HG03196 (cell line): Measurements from ENCODE around the gene MEF2A.
"Not testable (repeated sequence)": the region's sequence is repeated elsewhere in the genome, so short reads cannot be mapped to it uniquely, and the experiment has no call there.

Experiments used
- ATAC-seq: cut with Tn5 transposase; IDR thresholded peaks from one replicate; pipeline ENCODE4 v1.9.1; 2021; ENCODE audit not compliant: unreplicated experiment

Gene MEF2A

DNA sequence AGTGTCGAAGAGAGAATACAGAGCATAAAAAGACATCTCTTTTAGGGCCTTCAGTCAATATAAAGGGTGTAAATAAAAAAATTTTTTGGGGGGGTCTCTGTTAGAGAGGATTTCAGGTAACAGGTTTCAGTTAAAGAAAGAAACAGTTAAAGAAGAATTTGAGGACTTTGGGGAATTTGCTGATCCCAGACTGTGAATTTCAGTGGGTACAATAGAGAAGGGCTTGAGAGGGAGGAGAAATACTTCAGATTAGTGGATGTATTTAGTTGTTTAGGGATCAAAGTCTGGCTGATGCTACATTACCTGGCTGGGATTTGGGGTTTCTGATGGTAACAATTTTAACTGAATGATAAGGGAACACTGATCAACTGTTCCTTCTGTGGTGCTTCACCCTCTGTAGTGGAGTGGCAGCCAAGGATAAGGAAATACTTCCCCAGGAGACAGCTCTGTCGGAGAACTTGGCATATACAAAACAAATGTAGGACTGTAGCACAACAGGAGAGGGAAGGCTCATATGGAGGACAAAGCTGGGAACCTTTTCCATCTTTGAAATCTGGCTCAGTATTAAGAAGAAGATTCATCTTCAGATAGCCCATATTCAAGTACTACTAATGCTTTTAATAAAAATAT, 79.2 kb downstream of the MEF2A start:
- ATAC-seq = no peak

DNA sequence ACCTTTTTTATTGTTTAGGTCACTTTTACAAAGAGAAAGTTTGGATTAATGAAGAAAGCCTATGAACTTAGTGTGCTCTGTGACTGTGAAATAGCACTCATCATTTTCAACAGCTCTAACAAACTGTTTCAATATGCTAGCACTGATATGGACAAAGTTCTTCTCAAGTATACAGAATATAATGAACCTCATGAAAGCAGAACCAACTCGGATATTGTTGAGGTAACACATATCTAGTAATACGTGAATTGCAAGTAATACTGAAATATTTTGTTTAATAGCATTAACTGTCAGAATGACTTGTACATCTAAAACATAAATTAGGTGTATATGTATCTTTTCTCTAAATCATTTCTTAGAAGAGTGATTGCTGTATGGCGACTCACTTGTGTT, 79.8 kb downstream of the MEF2A start:
- ATAC-seq = no peak

- no peak for ATAC-seq
These were observed 80.2 kb downstream of the MEF2A start for GRCh38 chr15:99645951-99646350.

DNA sequence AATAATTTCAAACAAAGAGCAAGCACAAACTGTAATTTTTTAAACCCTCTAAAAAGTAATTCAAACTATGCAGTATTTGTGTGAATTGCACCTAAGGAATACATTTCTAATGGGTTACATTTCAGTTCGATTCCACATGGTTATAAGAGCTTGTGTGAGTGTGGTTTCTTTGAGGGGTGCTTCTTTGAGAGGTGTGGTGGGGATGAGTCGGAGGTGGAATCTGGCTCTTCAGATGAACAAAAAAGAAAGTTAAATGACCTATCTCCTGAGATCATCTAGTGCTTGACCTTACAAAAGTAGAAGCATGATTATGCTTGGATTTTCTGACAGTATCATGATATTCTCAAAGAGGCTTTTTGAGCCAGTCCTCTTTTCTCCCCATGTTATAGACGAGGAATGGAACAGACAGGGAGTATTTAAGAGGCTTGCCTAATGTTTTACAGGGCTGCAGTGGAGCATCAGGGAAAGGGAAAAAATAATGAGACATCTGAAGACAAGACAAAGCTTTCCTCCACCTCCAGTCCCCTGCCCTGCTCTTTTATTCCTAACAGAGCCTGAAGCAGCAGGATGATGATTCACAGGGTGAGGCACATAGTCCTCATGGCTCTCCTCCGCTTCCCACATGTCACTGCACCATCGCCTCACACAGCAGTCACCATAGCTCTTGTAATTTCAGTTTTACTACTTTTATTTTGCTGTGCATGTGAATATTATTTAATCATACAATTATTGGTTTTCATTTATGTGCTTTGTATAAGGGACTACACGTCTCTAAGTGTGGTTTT, 85.4 kb downstream of the MEF2A start:
- ATAC-seq = no peak

DNA sequence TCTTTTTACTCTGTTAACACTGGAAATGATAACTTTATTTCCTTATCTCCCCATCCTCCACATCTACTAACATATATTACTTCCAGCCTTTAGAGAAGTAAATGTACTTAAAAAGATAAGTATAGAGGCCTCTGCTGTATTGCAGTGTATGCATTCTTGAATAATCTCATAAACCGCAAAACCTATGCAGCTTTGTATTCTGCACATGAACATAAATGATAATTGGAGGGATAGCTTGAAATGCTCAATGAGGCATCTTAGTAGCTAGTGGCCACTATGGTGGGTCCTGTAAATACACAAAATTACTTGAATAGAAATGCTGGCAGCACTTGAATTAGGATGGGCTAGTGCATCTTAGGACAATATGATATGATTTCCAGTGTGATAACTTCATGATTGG, 90.4 kb downstream of the MEF2A start:
- ATAC-seq = no peak

DNA sequence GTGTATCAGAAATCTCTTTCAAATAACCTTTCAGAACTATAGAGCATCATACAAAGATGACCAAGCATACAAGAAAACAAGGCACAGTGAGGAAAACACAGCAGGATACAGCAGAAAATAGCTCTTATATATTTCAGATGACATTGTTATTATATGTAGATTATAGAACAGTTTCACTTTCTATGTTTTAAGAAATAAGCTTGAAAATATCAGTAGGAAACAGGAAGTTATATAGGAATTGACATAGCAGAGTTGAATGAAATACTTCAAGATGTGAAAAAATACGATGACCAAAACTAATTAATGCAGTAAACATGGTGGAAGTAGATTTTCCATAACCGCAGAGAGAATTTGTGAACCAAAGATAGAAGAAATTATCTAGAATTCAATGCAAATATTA, 92.2 kb downstream of the MEF2A start:
- ATAC-seq = no peak

- ATAC-seq = no peak
These were observed 97.1 kb downstream of the MEF2A start for GRCh38 chr15:99662903-99663302.

DNA sequence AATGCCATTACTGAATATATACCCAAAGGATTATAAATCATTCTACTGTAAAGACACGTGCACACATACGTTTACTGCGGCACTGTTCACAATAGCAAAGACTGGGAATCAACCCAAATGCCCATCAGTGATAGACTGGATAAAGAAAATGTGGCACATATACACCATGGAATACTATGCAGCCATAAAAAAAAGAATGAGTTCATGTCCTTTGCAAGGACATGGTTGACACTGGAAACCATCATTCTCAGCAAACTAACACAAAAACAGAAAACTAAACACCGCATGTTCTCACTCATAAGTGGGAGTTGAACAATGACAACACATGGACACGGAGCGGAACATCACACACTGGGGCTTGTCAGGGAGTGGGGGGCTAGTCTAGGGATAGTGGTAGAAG, 100.3 kb downstream of the MEF2A start:
- ATAC-seq = not testable (repeated sequence)

GRCh38 chr15:99668533-99669182, 102.9 kb downstream of the MEF2A start:
- ATAC-seq = no peak

DNA sequence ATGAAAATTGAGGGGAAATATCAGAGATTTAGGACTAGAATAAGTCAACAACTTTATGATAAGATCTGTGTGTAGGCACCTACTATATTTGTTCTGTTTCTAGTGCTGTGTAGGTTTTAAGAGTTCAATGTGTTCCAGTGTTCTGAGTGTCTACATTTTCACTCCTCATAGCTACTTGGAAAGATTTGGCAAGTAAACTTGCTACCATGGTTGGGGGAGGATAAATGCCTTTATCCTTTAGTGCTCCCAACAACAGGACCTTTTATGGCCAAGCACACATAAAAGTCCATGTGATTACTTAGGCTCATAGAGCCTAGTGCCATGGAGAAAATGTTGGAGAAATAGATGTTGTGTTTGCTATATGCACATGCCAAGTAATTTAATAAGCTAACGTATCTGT, 103.5 kb downstream of the MEF2A start:
- ATAC-seq = no peak

DNA sequence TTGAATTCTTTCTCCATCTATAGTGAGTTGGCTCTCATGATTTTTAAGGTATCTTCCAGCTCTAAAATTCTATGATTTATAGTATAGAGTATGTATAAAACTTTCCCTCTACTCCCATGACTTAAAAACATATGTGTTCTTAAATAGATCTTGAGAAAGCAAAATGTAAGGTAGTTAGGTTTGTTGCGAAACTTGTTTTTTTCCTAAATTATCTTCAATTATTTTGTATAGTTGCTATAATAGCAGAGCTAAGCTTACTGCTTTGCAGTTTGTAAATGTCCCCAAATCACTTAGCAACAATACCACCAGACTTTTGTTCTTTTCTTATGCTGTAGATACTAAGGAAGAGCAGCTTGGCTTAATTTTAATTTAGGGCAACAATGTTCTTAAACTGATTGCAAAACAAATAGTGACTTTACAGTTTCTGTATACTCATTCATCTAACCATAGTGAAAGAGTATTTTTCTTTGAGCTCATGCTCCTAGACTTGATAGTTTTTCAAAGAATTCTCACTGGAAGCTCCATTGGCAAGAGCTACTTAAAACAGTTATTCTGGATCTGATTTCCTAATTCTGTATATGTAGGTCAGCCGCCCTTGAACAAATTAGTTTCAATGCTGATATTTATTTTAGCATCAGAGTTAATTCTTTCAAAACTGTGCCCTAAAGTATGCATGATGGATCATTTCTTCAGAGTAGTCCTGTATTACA, 106.3 kb downstream of the MEF2A start:
- ATAC-seq = no peak

GRCh38 chr15:99673111-99673510, 107.3 kb downstream of the MEF2A start:
- ATAC-seq = no peak

GRCh38 chr15:99674279-99674678, 108.5 kb downstream of the MEF2A start:
- ATAC-seq = no peak

DNA sequence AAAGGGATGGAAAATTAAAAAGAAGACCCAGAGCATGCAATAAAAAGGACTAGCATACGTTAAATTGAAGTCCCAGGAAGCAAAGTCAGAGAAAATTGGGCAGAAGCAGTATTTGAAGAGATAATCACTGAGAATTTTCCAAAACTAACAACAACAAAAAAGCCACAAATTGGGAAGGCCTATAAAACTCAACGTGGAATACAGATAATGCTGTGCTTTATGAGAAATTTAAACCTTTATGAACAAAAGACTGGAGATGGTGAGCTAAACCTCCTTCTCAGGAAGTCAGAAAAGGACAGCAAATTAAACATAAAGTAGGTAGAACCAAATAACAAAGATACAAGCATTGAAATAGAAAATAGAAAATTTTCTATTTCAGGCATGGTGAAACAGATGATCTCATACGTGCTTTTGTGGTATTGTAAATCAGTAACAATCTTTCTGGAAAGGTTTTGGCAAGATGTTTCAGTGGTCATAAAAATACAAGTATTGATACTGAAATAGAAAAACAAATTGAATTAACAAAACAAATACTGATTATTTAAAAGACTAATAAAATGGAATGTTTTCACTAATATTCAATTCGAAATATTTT, 111.9 kb downstream of the MEF2A start:
- ATAC-seq = peak; percentile 83

- no peak for ATAC-seq
These were observed 114.5 kb downstream of the MEF2A start for GRCh38 chr15:99680276-99680675.

DNA sequence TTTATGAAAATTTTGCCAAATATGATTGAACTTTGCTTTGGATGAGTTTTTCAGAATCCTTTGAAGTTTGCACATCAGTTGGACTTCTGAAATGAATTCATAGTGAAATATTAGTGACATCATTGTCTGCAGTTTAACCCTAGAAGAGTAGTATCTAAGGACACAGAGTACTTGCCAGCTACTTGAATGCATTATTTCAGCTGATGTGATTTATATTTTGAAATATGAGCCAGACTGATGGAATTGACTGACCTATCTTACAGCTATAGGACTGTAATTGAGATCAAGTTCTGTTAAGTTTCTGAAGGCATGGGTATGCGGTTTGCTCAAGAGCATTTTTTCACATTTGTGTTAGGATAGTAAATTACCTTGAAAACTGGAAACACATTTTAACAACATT, 116.2 kb downstream of the MEF2A start:
- ATAC-seq = no peak

DNA sequence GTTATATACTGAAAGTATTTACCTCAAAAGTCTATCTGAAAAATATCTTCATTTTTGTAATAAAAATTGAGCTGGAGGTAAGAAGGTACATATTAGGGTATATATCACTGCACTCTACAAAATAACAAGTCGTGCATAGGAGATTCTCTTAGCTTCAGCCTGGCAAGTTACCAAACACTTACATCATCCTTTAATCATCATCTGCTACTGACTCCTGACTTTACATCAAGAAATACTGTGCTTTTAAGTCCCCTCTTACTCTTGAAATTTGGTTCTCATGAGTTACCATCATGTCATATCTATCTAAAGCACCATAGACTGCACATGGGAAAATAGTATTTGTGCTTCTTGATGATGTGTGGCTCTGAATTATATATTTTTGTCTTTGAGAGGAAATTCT, 116.7 kb downstream of the MEF2A start:
- ATAC-seq = no peak

DNA sequence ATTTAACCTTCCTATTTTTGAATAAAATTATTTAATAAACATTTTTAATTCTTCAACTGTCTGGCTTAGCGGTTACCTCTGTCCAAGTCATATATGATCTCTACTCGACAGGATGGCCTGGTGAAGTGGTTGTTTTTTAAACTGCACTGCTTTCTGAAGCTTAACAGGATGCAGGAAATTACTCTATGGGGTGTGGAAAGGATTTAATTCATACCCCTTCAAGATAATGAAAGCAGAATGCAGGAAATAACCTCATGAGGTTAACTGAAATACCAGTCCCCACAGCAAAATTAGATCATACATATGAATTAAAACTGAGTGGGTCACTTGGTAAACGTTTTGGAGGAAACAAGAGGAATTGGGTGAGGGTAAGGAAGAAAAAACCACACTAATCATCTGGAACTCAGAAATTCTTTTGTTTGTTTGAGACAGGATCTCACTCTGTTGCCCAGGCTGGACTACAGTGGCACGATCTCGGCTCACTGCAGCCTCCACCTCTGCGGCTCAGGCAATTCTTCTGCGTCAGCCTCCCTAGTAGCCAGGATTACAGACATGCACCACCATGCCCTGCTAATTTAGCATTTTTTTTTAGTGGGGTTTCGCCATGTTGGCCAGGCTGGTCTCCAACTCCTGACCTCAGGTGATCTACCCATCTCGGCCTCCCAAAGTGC, 117.4 kb downstream of the MEF2A start:
- ATAC-seq = peak; percentile 53

DNA sequence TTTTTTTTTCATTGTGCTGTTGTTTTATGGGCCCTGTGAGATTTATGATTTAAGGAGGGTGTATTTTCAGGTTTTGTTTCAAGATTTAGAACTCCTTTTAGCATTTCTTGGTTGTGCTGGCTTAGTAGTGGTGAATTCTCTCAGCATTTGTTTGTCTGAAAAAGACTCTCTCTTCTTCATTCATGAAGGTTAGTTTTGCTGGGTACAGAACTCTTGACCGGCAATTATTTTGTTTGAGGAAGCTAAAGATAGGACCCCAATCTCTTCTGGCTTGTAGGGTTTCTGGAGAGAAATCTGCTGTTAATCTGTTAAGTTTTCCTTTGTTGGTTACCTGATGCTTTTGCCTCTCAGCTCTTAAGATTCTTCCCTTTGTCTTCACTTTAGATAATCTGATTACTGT, 120.5 kb downstream of the MEF2A start:
- ATAC-seq = no peak

DNA sequence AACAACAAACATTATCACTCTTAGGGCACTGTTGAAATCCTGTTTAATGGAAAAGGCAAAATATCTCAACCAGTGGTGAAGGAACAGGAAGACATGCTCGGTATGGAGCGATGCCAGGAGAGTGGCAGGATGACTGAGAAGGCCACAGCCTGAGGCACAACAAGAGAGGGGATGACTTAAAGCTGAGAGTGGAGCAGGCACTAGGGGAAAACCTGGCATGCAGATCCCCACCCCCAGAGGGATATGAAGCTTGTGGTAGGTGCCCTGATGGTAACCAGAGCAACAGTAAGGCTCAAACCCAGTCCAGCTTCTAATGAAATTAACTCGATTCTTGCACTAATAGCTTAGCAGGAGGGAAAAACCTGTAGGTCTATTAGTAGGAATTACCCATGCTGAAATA, 127.0 kb downstream of the MEF2A start:
- ATAC-seq = no peak

- no peak for ATAC-seq
These were observed 130.3 kb downstream of the MEF2A start for GRCh38 chr15:99696096-99696495.
